CD4-positive, alpha-beta T cell (primary cell): ENCODE results near the gene GOLGA5. TPM values are rescaled to one million over a fixed set of nuclear protein-coding genes. Genes with fewer than 3 reads are reported as not detected.
A peak's percentile ranks its signal among the peaks of the same experiment; 100 is the strongest.
"Not testable (repeated sequence)": the region's sequence is repeated elsewhere in the genome, so short reads cannot be mapped to it uniquely, and the experiment has no call there.

ENCODE experiments used
- ATAC-seq: fragments of 200-7000 bp; cut with Tn5 transposase; one replicate; pipeline ENCODE4 v1.10.0; 2022; ENCODE audit warnings: mild to moderate bottlenecking; ENCODE audit not compliant: poor library complexity
- CTCF ChIA-PET: fragments of 350-600 bp; sonication (Branson Sonifier 250); formaldehyde crosslinking; loops from one replicate; lab custom pipeline; 2021; ENCODE audit warnings: antibody characterized with exemption, inconsistent platforms; lab: Charles Lee
- POLR2A ChIA-PET: fragments of 350-600 bp; sonication (Branson Sonifier 250); formaldehyde crosslinking; loops from one replicate; lab custom pipeline; 2021; ENCODE audit warnings: antibody characterized with exemption, inconsistent platforms; lab: Charles Lee
- DNase-seq, 14 experiments: peaks; one replicate each; pipeline ENCODE4 v3.0.0-alpha.2; 2013 to 2020; ENCODE audit warnings: mixed read lengths in 2 of 14
- H3K27ac ChIP-seq, 2 donors: one replicate each; pipeline versions ENCODE4 v1.5.1 to v1.7.0; 2013; ENCODE audit warnings: low read length in 2 of 2, low read depth in 1 of 2, mild to moderate bottlenecking in 1 of 2
- H3K27me3 ChIP-seq, 2 experiments: 1 replicate in 1 of 2; 2 replicates in 1 of 2; pipeline versions ENCODE4 v1.6.1 to v1.7.0; 2013; ENCODE audit warnings: low read length in 2 of 2, control low read depth in 1 of 2, mild to moderate bottlenecking in 1 of 2, moderate library complexity in 1 of 2; ENCODE audit not compliant: insufficient read depth in 2 of 2, control insufficient read depth in 1 of 2
- H3K36me3 ChIP-seq: one replicate; pipeline ENCODE4 v1.6.1; 2013; ENCODE audit warnings: low read length, control low read depth; ENCODE audit not compliant: insufficient read depth
- H3K4me1 ChIP-seq: one replicate; pipeline ENCODE4 v1.6.1; 2013; ENCODE audit warnings: low read length, control low read depth; ENCODE audit not compliant: insufficient read depth
- H3K4me3 ChIP-seq: one replicate; pipeline ENCODE4 v1.5.1; 2013; ENCODE audit warnings: mild to moderate bottlenecking, low read length, moderate library complexity
- H3K9me3 ChIP-seq, 2 experiments: 1 replicate in 1 of 2; 2 replicates in 1 of 2; pipeline versions ENCODE4 v1.6.1 to v1.7.0; 2013; ENCODE audit warnings: low read length in 2 of 2, mild to moderate bottlenecking in 2 of 2, control low read depth in 1 of 2, moderate library complexity in 1 of 2; ENCODE audit not compliant: control insufficient read depth in 1 of 2, insufficient read depth in 1 of 2
- H3K27ac Mint-ChIP-seq: one replicate; pipeline ENCODE4 v1.8.0; 2020; ENCODE audit warnings: mixed read lengths
- H3K27me3 Mint-ChIP-seq: one replicate; pipeline ENCODE4 v1.8.0; 2021; ENCODE audit warnings: mixed read lengths
- H3K36me3 Mint-ChIP-seq: one replicate; pipeline ENCODE4 v1.8.0; 2021; ENCODE audit warnings: low read depth, mixed read lengths
- H3K4me1 Mint-ChIP-seq: one replicate; pipeline ENCODE4 v1.8.0; 2021; ENCODE audit warnings: low read depth, mixed read lengths
- H3K4me3 Mint-ChIP-seq: one replicate; pipeline ENCODE4 v1.8.0; 2020; ENCODE audit warnings: mild to moderate bottlenecking, mixed read lengths
- H3K9me3 Mint-ChIP-seq: one replicate; pipeline ENCODE4 v1.8.0; 2020; ENCODE audit warnings: mixed read lengths
- intact Hi-C, 2 experiments: fragments of 100-400 bp; cut with DNase I in 1 of 2; cut with micrococcal nuclease in 1 of 2; formaldehyde crosslinking; loops; one replicate each; pipeline versions ENCODE4 v1.15.1 to v1.9.0; 2023 to 2025; cut with DNase I, micrococcal nuclease
- total RNA-seq, 174 experiments: library from RNA in 2 of 174; stranded (reverse) in 2 of 174; gene quantifications; one replicate each; pipeline ENCODE4 v1.2.3 and lab custom pipeline; 2021 to 2026
- TF ChIP-seq, protein P1 (sequence below): fragments of 200-600 bp; IDR thresholded peaks from one replicate; pipeline ENCODE4 v1.8.0; 2022; ENCODE audit warnings: antibody characterized with exemption, mild to moderate bottlenecking

GOLGA5 gene
- total RNA-seq, 2 experiments from 2014 or later, result 5.2 to 6.8 TPM

DNA sequence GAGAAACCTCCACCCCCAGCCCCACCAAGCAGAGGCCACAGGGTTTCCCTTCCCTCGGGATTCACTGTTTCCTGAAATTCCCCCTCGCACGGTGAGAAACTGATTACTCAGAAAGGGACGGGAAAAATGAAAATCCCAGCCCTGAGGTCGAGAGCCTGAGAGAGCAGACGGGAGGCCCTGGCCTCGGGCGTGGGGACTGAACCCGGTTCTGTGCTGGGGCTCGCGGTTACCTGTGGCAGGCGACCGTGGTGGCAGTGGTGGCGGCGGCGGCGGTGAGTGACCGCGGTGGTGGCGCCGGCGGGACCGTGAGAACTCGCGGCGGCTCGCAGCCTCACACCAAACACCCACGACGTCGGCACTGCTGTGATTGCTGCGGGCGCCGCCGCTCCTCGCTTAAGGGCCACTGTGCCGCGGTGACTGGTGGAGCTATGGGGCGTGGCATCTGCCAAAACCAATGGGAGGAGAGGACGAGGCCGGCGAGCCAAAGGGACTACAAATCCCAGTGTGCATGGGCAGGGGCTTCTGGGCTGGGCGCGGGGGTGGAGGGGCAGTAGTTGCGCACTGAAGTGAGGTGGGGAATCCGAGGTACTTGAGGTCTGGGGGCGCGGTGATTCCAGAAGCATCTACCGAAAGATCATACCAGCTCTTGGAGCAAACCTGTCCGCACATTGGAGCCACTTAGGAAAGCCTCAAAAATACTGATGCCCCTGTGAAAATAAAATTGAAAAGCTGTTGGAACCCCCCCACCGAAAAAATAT is 45.7 kb upstream of the GOLGA5 start, which contains the start of gene LGMN:
TSS of gene LGMN (minus strand) at position 369 of the 758 bp plus-strand sequence. CDS start 15,841 bp downstream, outside the sequence.
- H3K27me3 ChIP-seq, result no peaks in the 10 kb centered on the region
- Mint-ChIP-seq H3K27me3 (peaks cover 7% of the 10 kb centered on the region), H3K36me3 (no peaks in the 10 kb centered on the region), H3K4me3 (peak within 1 kb of the TSS; percentile 93), H3K9me3 (peaks cover 2% of the 10 kb centered on the region), H3K4me1 (peaks cover 48% of the 10 kb centered on the region), H3K27ac (peak within 1 kb of the TSS; percentile 73)
- H3K4me3 ChIP-seq, result peak within 1 kb of the TSS; percentile 70
- DNase-seq (peak; percentile 73 to 91 (median 84)), ATAC-seq (peak; percentile 98)
- intact Hi-C loops, result loop anchor here (2.0 to 5.0 kb wide), 2 partner anchors 34 to 44 kb away; no protein-coding TSS in a partner anchor
- no peaks in the 10 kb centered on the region for H3K9me3 ChIP-seq
- TF ChIP-seq, protein P1, sequence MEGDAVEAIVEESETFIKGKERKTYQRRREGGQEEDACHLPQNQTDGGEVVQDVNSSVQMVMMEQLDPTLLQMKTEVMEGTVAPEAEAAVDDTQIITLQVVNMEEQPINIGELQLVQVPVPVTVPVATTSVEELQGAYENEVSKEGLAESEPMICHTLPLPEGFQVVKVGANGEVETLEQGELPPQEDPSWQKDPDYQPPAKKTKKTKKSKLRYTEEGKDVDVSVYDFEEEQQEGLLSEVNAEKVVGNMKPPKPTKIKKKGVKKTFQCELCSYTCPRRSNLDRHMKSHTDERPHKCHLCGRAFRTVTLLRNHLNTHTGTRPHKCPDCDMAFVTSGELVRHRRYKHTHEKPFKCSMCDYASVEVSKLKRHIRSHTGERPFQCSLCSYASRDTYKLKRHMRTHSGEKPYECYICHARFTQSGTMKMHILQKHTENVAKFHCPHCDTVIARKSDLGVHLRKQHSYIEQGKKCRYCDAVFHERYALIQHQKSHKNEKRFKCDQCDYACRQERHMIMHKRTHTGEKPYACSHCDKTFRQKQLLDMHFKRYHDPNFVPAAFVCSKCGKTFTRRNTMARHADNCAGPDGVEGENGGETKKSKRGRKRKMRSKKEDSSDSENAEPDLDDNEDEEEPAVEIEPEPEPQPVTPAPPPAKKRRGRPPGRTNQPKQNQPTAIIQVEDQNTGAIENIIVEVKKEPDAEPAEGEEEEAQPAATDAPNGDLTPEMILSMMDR, result no peak
- peaks cover 26% of the 10 kb centered on the region for H3K4me1 ChIP-seq
- ChIA-PET CTCF (no interaction called here), POLR2A (interaction anchor here (0.6 to 1.3 kb wide), 6 partner anchors 8 to 627 kb away, joined by 3 to 10 read pairs (median 4); partner anchors contain the start of genes CPSF2, GOLGA5 and NDUFB1)
- H3K36me3 ChIP-seq, result no peaks in the 10 kb centered on the region
- peak within 1 kb of the TSS in 1 of 2 donors; percentile 35 for H3K27ac ChIP-seq

GRCh38 chr14:92750222-92750728 is 43.8 kb upstream of the GOLGA5 start:
- Mint-ChIP-seq H3K27ac (peak overlapping the region; percentile 2), H3K4me3 (peak overlapping the region; percentile 88), H3K4me1 (peaks cover 48% of the 10 kb centered on the region)
- peak overlapping the region; percentile 52 for H3K4me3 ChIP-seq
- H3K36me3 Mint-ChIP-seq, H3K27me3 ChIP-seq, H3K9me3 Mint-ChIP-seq, H3K36me3 ChIP-seq, H3K27me3 Mint-ChIP-seq, H3K9me3 ChIP-seq, ATAC-seq, H3K27ac ChIP-seq: not testable (repeated sequence)
- POLR2A ChIA-PET, result interaction anchor here (0.5 to 1.5 kb wide), 2 partner anchors 44 to 1295 kb away, joined by 3 to 7 read pairs; partner anchors contain the start of gene GOLGA5
- intact Hi-C loops, result loop anchor here in 1 of 2 experiments (1.0 kb wide), 1 partner anchor 44 kb away; the partner anchor contains the start of gene GOLGA5
- peaks cover 26% of the 10 kb centered on the region for H3K4me1 ChIP-seq
- peak; percentile 21 to 72 (median 46) for DNase-seq
- CTCF ChIA-PET, result interaction anchor here (1.5 kb wide), 1 partner anchor 35 kb away, joined by 6 read pairs; no protein-coding TSS in a partner anchor

GRCh38 chr14:92750994-92751400 is 43.1 kb upstream of the GOLGA5 start:
- H3K27ac ChIP-seq, result no peak overlapping the region
- H3K4me3 ChIP-seq, result peak overlapping the region; percentile 52
- ATAC-seq (no peak), DNase-seq (no peak)
- H3K4me1 Mint-ChIP-seq, result peaks cover 47% of the 10 kb centered on the region
- no peaks in the 10 kb centered on the region for H3K27me3 ChIP-seq
- peaks cover 26% of the 10 kb centered on the region for H3K4me1 ChIP-seq
- peaks cover 2% of the 10 kb centered on the region for H3K9me3 Mint-ChIP-seq
- peak overlapping the region; percentile 88 for H3K4me3 Mint-ChIP-seq
- H3K27me3 Mint-ChIP-seq, result peaks cover 7% of the 10 kb centered on the region
- POLR2A ChIA-PET, result interaction anchor here (1.5 kb wide), 1 partner anchor 43 kb away, joined by 7 read pairs; the partner anchor contains the start of gene GOLGA5
- H3K27ac Mint-ChIP-seq, result no peak overlapping the region
- no peaks in the 10 kb centered on the region for H3K9me3 ChIP-seq
- TF ChIP-seq, protein P1, result no peak
- intact Hi-C loops, result loop anchor here in 1 of 2 experiments (1.0 kb wide), 1 partner anchor 43 kb away; the partner anchor contains the start of gene GOLGA5
- CTCF ChIA-PET, result interaction anchor here (1.5 kb wide), 1 partner anchor 36 kb away, joined by 6 read pairs; no protein-coding TSS in a partner anchor
- no peaks in the 10 kb centered on the region for H3K36me3 ChIP-seq
- H3K36me3 Mint-ChIP-seq, result no peaks in the 10 kb centered on the region
